HepG2 (cell line): ENCODE measurements around the gene SRXN1. TPM values are rescaled to one million over a fixed set of nuclear protein-coding genes. Genes with fewer than 3 reads are reported as not detected.

Source experiments
- AHR ChIP-seq: IDR thresholded peaks from 2 replicates; pipeline ENCODE4 v1.6.1; 2018; ENCODE audit warnings: missing genetic modification reagents, missing compliant biosample characterization
- ATF5 ChIP-seq: sonication (generic); formaldehyde crosslinking; IDR thresholded peaks from 2 replicates; pipeline ENCODE4 v1.4.0; 2020; ENCODE audit warnings: mild to moderate bottlenecking, low read depth, missing genetic modification reagents
- CBX1 ChIP-seq: IDR thresholded peaks from one replicate; pipeline ENCODE4 v1.6.1; 2016; ENCODE audit warnings: antibody characterized with exemption, low read depth
- CENPT ChIP-seq: sonication (generic); formaldehyde crosslinking; IDR thresholded peaks from 2 replicates; pipeline ENCODE4 v1.8.0; 2022; ENCODE audit warnings: low read depth, mild to moderate bottlenecking, moderate library complexity, missing genetic modification reagents
- ELK4 ChIP-seq: sonication (generic); formaldehyde crosslinking; IDR thresholded peaks from 2 replicates; pipeline ENCODE4 v1.9.0; 2021; ENCODE audit warnings: missing genetic modification reagents, borderline replicate concordance
- GATA4 ChIP-seq: sonication (generic); IDR thresholded peaks from 2 replicates; pipeline ENCODE4 v1.6.1; 2016; ENCODE audit warnings: antibody characterized with exemption, low read depth, borderline replicate concordance
- GTF2F1 ChIP-seq: fragments of 150-350 bp; IDR thresholded peaks from 2 replicates; pipeline ENCODE4 v1.6.1; 2014; ENCODE audit warnings: low read length
- JDP2 ChIP-seq: sonication (generic); formaldehyde crosslinking; IDR thresholded peaks from 2 replicates; pipeline ENCODE4 v1.8.1; 2022; ENCODE audit warnings: missing genetic modification reagents, borderline replicate concordance
- KDM5A ChIP-seq: fragments of 200-600 bp; sonication (generic); IDR thresholded peaks from 2 replicates; pipeline ENCODE4 v1.7.0; 2018; ENCODE audit warnings: antibody characterized with exemption, mild to moderate bottlenecking, low read length, borderline replicate concordance
- MAFK ChIP-seq, 2 experiments: IDR thresholded peaks in 1 of 2; conservative IDR thresholded peaks in 1 of 2; 2 replicates each; pipeline ENCODE4 v1.6.1; 2011; ENCODE audit warnings: improper control_type of control experiment in 2 of 2, low read length in 2 of 2
- NFIB ChIP-seq: sonication (generic); formaldehyde crosslinking; IDR thresholded peaks from 2 replicates; pipeline ENCODE4 v1.9.0; 2021; ENCODE audit warnings: missing genetic modification reagents, mild to moderate bottlenecking, borderline replicate concordance
- PPARG ChIP-seq: conservative IDR thresholded peaks from 2 replicates; pipeline ENCODE4 v1.6.1; 2016; ENCODE audit warnings: missing biosample characterization, missing genetic modification reagents
- SMAD3 ChIP-seq: sonication (generic); formaldehyde crosslinking; IDR thresholded peaks from 2 replicates; pipeline ENCODE4 v1.4.0; 2020; ENCODE audit warnings: missing genetic modification reagents
- THAP7 ChIP-seq: sonication (generic); formaldehyde crosslinking; IDR thresholded peaks from 2 replicates; pipeline ENCODE4 v1.8.1; 2023; ENCODE audit warnings: mild to moderate bottlenecking, missing genetic modification reagents
- ZKSCAN5 ChIP-seq: sonication (generic); formaldehyde crosslinking; IDR thresholded peaks from 2 replicates; pipeline ENCODE4 v1.5.1; 2020; ENCODE audit warnings: mild to moderate bottlenecking, missing genetic modification reagents
- ZNF160 ChIP-seq: sonication (generic); formaldehyde crosslinking; IDR thresholded peaks from 2 replicates; pipeline ENCODE4 v1.8.0; 2022; ENCODE audit warnings: mild to moderate bottlenecking, inconsistent platforms, missing genetic modification reagents
- ZNF207 ChIP-seq: fragments of 450-650 bp; IDR thresholded peaks from 2 replicates; pipeline ENCODE4 v1.6.1; 2016; ENCODE audit warnings: antibody characterized with exemption, borderline replicate concordance
- ZNF232 ChIP-seq: sonication (generic); formaldehyde crosslinking; IDR thresholded peaks from 2 replicates; pipeline ENCODE4 v1.4.0; 2020; ENCODE audit warnings: missing genetic modification reagents, borderline replicate concordance
- ZNF235 ChIP-seq: sonication (generic); formaldehyde crosslinking; IDR thresholded peaks from 2 replicates; pipeline ENCODE4 v1.8.1; 2023; ENCODE audit warnings: mild to moderate bottlenecking, missing genetic modification reagents, borderline replicate concordance
- ZNF264 ChIP-seq: sonication (generic); formaldehyde crosslinking; IDR thresholded peaks from 2 replicates; pipeline ENCODE4 v1.4.0; 2020; ENCODE audit warnings: missing genetic modification reagents
- ZNF513 ChIP-seq: sonication (generic); formaldehyde crosslinking; conservative IDR thresholded peaks from 2 replicates; pipeline ENCODE4 v1.5.0; 2020; ENCODE audit warnings: missing genetic modification reagents
- ZNF605 ChIP-seq: sonication (generic); formaldehyde crosslinking; IDR thresholded peaks from 2 replicates; pipeline ENCODE4 v1.8.0; 2022; ENCODE audit warnings: mild to moderate bottlenecking, missing genetic modification reagents
- ZNF639 ChIP-seq: conservative IDR thresholded peaks from 2 replicates; pipeline ENCODE4 v1.6.1; 2018; ENCODE audit warnings: missing genetic modification reagents
- ZNF720 ChIP-seq: sonication (generic); formaldehyde crosslinking; IDR thresholded peaks from 2 replicates; pipeline ENCODE4 v1.4.0; 2020; ENCODE audit warnings: missing genetic modification reagents
- ZNF839 ChIP-seq: sonication (generic); formaldehyde crosslinking; IDR thresholded peaks from 2 replicates; pipeline ENCODE4 v1.4.0; 2020; ENCODE audit warnings: missing genetic modification reagents, mild to moderate bottlenecking, borderline replicate concordance
- polyA plus RNA-seq, 8 experiments: library from polyadenylated mRNA; depleted of rRNA in 3 of 8; stranded (reverse) in 7 of 8; unstranded in 1 of 8; fragments of >200 nt; fragmentation: Illumina TruSeq in 4 of 8; extraction: Trizol in 4 of 8; gene quantifications; 2 replicates each; pipeline versions ENCODE4 v1.2.1 to v1.2.3, GENCODE V29; 2011 to 2016; ENCODE audit warnings: low read depth in 4 of 8, missing spikeins in 1 of 8, mixed read lengths in 1 of 8; ENCODE audit not compliant: insufficient read depth in 1 of 8
- total RNA-seq, 5 experiments: library from RNA; depleted of rRNA; stranded (reverse); fragments of >200 nt; fragmentation: Illumina TruSeq; extraction: Trizol; gene quantifications; 2 replicates each; pipeline ENCODE4 v1.2.3, GENCODE V29; 2016; ENCODE audit warnings: low read depth in 1 of 5

Gene SRXN1
- total and polyA plus RNA-seq, 2 of the 13 experiments (the other 11 are each of a cell fraction or from before 2014, with no cell fraction given): 29.9 to 87.7 TPM

GRCh38 chr20:675453-676314 lies 22.7 kb upstream of the SRXN1 start, which contains the start of gene SCRT2 (continued):
- TF ChIP-seq ZNF513 (CRISPR knock-in tag) (no peak; the same call in 1 of the 2 replicates), SMAD3 (CRISPR knock-in tag) (peak; percentile 80), ZKSCAN5 (CRISPR knock-in tag) (no peak), ZNF207 (no peak), ATF5 (CRISPR knock-in tag) (peak; percentile 90; the same call in 1 of the 2 replicates), KDM5A (no peak; the same call in 1 of the 2 replicates), CBX1 (no peak), ZNF605 (no peak), ZNF720 (CRISPR knock-in tag) (no peak), ZNF264 (CRISPR knock-in tag) (no peak), ELK4 (CRISPR knock-in tag) (peak; percentile 69; the same call in 1 of the 2 replicates), ZNF639 (CRISPR knock-in tag) (peak; percentile 93), ZNF160 (CRISPR knock-in tag) (peak; percentile 97), GTF2F1 (no peak), JDP2 (CRISPR knock-in tag) (peak; percentile 94; the same call in 1 of the 2 replicates), MAFK (conservative IDR thresholded peaks at IDR 0.05 in 1 of 2, IDR thresholded peaks at IDR 0.05 in 1 of 2; ENCODE audit: low read length in 2 of 2) (no peak), GATA4 (no peak), THAP7 (peak; percentile 91), CENPT (CRISPR knock-in tag) (peak; percentile 99), ZNF232 (CRISPR knock-in tag) (peak; percentile 93; the same call in 1 of the 2 replicates), NFIB (CRISPR knock-in tag) (no peak), ZNF235 (CRISPR knock-in tag) (peak; percentile 98), PPARG (0 out of 2 replicates have a peak, but pooled peaks have one; percentile 50), AHR (CRISPR knock-in tag) (peak; percentile 94), ZNF839 (CRISPR knock-in tag) (no peak)
